Activated CD8-positive, alpha-beta memory T cell treated with anti-CD3 and anti-CD28 coated beads, Interleukin-2, amount 50 U/mL, for 48 hours (primary cell): ENCODE measurements around the gene KRT32.
"Not testable (repeated sequence)": the region's sequence is repeated elsewhere in the genome, so short reads cannot be mapped to it uniquely, and the experiment has no call there.

ENCODE experiments used
- DNase-seq: peaks from one replicate; pipeline ENCODE4 v3.0.0-alpha.2; 2020

The KRT32 gene

GRCh38 chr17:41463746-41464145 lies 3.4 kb downstream of the KRT32 start:
- no peak for DNase-seq

GRCh38 chr17:41462705-41463104 lies 4.5 kb downstream of the KRT32 start:
- DNase-seq: no peak

DNA sequence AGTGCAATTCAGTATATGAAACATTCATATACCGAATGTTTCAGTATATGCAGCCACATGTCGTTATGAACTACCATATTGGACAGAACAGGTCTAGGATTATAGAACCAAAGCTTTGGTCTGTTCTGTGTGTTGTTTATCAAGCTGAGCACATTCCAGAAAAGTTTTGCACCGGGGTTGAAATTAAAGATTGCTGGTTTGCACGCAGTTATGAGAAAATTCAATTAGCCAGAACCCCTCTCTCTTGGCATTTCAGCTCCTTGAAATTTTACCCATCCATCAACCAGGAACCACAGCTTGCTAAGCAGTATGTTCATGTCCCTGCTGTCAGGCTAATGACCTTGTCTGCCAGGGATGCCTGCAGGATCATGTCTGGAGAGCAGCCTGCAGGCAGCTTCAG lies 9.5 kb downstream of the KRT32 start:
- DNase-seq: no peak

- no peak for DNase-seq
Measured at GRCh38 chr17:41456204-41456603, 11.0 kb downstream of the KRT32 start.

DNA sequence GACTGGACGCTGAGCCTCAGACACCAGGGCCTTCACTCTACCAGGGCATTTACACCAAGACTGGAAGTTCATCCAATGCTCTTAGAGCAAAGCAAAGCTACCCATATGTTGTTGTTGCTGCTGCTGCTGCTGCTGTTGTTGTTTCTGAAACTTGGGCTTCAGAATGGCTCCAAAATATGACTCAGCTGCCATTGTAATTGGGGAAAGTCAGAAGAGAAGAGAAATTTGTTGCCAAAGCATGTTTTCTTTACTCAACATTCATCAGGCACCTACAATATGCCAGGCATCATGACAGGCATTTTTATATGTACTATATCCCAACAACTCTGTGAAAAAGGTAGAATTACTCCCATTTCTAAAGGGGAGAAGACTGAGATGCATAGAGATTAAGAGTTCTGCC lies 11.9 kb downstream of the KRT32 start:
- no peak for DNase-seq

GRCh38 chr17:41453066-41453465 lies 14.1 kb downstream of the KRT32 start:
- no peak for DNase-seq

GRCh38 chr17:41452281-41452680 lies 14.9 kb downstream of the KRT32 start:
- no peak for DNase-seq

DNA sequence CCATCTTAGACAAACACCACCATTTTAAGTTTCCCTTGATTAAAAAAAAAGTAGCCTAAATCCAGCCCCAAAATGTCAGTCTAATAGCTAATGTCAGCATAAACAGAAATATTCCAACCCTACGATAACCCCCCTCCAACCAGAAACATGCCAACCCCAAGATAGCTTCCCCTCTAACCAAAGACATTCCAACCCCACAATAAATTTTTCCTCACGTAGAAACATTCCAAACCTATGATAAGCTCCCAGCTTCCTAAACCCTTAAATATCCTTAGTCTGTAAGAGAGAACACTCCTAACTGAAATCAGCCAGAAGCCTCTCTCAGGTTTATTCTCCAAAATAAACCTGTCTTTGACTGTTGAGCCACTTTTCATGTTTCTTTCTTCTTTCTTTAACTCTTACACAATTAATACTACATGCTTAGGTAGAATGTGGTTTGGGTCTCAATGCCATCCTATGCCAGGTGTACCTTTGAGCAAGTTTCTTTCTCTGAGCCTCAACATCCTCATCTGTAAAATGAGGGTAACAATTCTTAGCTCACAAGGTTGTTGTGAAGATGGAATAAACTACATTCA lies 15.9 kb downstream of the KRT32 start:
- DNase-seq: no peak

DNA sequence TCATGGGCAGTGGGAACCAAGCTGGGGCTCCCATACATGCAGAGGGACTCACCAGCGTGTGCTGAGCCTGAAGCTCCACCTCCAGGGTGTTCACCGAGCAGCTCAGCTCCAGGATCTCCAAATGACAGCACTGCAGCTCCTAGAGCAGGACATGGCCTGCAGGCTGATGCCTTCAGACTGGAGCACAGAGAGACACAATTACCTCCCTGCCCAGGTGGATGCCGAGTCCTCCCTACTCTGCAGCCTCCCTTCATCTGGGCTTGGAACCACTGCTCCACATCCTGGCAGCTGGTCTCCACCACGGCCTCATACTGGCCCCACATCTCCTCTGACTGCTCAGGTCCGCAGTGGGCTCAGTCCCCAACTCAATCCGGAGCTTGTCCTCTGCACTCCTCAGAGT lies 18.2 kb downstream of the KRT32 start:
- no peak for DNase-seq

DNA sequence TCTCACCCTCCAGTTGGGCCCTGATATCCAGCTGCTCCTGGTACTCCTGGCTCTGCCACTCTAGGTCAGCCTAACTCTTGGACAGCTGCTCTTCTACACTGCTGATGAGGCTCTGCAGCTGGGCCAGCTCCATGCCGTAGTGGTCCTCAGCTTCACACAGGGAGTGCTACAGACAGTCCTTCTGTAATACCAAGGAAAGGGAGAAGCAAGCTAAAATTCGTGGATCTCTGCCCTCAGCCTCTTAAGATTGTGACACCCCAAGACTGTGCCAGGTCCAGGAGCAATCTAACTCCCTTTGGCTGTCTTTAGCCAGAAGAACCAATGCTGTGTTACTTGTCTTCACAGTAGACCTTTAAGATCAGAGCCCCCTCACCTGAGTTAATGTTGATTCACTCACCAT lies 18.7 kb downstream of the KRT32 start:
- no peak for DNase-seq

GRCh38 chr17:41446806-41447205 lies 20.4 kb downstream of the KRT32 start:
- no peak for DNase-seq

GRCh38 chr17:41444640-41445039 lies 22.5 kb downstream of the KRT32 start:
- DNase-seq: no peak

- no peak for DNase-seq
Measured at GRCh38 chr17:41444186-41444585, 23.0 kb downstream of the KRT32 start.

DNA sequence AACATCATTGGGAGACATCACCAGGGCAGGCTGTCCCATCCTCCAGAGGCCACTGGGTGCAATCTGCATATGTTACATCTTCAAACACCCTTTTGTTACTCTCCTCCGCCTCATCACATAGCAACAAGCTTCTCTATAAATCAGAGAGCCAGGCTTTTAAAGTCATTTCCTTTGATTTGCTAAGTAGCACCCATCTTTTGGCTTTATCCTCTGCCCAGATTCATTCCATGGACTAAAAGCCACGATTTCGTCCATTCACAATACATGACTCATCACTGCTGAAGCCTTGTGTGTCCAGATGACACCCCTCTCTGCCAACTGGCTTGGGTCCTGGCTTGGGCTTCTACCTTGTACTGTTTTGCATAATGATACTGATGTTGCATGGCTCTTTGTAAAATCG lies 24.4 kb downstream of the KRT32 start:
- DNase-seq: no peak

DNA sequence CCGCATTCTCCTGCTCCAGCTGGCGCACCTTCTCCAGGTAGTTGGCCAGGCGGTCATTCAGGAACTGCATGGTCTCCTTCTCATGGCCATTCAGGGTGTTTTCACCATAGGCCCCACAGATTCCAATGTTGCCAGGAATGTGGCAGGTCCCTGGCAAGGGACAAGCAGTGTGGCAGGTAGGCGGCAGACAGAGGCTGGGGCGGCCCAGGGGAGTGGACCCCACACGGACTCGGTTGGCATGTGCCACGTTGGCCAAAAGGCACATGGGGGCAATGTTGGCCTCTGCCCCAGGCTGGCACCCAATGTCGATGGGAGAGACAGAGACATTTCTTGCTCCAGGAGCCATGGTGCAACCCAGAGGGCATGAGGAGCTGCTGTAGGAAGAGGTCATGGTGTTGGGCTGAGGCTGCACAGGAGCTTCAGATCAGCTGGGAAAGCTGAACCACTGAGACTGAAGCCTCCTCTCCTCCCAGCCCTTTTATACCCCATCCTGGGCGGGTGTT lies 26.6 kb downstream of the KRT32 start, which contains the start of gene KRT38:
TSS of gene KRT38 (minus strand) at position 453 of the 503 bp plus-strand sequence. CDS start at position 391, 62 bp downstream.
- DNase-seq: no peak

DNA sequence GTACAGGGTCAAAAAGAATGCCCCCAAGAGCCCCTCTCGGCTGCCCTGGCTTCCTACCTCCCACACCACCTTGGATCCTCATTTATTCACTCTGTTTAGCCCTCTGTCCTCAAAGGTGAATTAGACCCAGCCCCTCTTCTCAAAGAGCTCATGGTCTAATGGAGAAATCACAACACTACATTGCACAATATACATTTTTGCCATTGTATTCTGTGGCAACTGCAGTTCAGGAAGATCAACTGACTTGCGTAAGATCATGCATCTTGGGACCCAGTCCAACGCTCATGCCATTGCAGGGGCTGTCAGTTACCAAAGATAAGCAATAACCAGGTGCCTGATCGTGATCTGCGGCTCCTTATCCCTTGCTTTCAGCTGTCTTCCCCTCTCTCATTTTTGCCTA lies 27.8 kb downstream of the KRT32 start:
- no peak for DNase-seq

GRCh38 chr17:41437769-41438168 lies 29.4 kb downstream of the KRT32 start:
- DNase-seq: no peak

GRCh38 chr17:41437254-41437653 lies 29.9 kb downstream of the KRT32 start:
- DNase-seq: no peak

- DNase-seq: no peak
Measured at GRCh38 chr17:41434415-41434814, 32.8 kb downstream of the KRT32 start.

DNA sequence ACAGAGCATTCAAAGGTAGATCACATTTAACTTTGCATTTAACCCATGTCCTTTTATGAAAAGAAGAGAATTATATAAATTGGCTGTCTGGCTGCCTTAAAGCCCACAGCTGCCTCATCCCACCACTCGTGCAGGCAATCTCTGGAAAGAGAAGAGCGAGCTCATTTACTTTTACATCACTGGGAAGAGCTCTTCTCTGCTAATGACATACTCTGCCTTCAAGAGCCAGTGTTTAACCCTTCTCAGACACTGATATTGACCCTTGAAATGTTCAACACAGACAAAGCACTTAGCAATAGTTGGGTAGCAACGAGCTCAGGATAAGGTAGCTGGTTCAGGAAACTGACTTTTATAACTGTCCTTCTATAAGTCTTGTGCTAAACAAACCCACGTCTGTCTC lies 33.2 kb downstream of the KRT32 start:
- no peak for DNase-seq

DNA sequence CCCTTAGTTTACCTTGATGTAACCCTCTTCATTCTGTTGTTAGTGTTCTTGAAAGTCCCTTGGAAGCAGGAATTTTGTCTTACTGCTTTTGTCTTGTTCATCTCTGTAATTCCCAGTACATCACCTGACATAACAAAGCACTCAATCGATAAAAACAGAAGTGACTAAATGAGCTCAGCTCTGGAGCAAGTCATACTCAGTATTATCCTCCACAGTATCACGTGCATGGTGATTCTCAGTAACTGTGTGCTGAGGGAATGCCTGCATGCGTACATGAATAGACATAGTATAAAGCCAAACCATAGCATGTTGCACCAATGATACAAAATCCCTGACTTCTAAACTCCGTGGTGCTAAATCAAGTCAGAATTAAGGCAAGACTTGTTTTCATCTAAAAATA lies 33.6 kb downstream of the KRT32 start:
- no peak for DNase-seq

- not testable (repeated sequence) for DNase-seq
Measured at GRCh38 chr17:41430376-41430775, 36.8 kb downstream of the KRT32 start.

DNA sequence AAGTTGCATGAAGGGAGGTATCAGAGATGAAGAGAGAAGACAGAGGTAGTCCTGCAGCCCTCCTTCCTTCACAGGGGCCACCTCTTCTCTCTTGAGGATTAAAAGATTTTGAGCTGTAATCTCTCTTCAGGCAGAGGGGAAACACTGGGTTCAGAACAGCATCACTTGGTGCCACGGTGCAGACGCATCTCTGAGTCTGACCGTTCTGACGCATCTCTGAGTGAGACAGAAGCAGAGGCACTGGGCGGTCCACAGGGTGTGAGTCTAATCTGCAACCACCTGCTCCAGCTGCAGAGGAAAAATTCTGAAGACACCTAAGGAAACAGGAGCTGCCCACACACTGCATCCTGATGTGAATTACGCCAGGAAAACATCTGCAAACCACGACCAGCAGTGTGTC lies 37.5 kb downstream of the KRT32 start:
- no peak for DNase-seq

DNA sequence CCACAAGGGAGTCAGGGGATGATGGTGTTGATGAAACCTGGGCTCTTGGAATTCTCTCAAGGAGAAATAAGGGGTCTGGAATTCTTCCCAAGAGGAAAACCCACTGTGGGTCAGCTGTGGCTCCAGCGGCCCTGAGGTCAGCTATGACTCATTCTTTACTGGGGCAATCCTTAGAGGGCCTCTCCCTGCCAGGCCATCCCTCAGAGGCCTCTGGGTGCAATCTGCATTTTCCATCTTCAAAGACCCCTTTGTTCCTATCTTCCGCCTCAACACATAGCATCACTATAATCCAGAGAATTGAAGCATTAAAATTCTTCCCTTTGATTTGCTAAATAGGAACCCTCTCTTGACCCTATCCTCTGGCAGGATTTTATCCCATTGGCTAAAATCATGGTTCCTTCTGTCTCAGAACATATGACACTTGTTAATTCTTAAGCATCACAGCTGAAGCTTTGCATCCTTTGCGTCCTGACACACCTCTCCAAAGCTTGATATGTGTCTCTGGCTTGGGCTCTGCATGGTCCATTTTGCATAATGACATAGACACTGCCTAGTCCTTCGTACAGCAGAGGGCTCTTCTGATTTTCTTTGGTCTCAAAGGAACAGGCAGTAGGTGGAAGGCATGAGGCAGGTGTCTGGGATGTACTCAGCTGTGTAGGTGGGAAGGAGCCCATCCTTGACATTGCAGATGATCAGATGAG lies 38.4 kb downstream of the KRT32 start:
- DNase-seq: no peak

DNA sequence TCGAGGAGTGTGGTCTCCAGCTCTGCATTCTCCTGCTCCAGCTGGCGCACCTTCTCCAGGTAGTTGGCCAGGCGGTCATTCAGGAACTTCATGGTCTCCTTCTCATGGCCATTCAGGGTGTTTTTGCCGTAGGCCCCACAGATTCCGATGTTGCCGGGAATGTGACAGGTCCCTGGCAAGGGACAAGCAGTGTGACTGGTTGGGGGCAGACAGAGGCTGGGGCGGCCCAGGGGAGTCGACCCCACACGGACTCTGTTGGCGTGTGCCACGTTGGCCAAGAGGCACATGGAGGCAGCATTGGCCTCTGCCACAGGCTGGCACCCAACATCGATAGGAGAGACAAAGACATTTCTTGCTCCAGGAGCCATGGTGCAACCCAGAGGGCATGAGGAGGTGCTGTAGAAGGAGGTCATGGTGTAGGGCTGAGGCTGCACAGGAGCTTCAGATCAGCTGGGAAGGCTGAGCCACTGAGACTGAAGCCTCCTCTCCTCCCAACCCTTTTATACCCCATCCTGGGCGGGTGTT lies 43.0 kb downstream of the KRT32 start, which contains the start of gene KRT37:
TSS of gene KRT37 (minus strand) at position 475 of the 525 bp plus-strand sequence. CDS start at position 413, 62 bp downstream.
- DNase-seq: no peak
